Measurements from ENCODE around the gene CASTOR2.
"Not testable (repeated sequence)": the region's sequence is repeated elsewhere in the genome, so short reads cannot be mapped to it uniquely, and the experiment has no call there.

Gene CASTOR2

GRCh38 chr7:74931563-74932328, 32.8 kb upstream of the CASTOR2 start:
- H3K4me3 ChIP-seq (ENCODE audit: low read length in 2 of 2); H2AK5ac ChIP-seq (ENCODE audit: low read depth, low read length); H2BK12ac ChIP-seq (ENCODE audit: low read length); H3K79me1 ChIP-seq (ENCODE audit: low read depth, low read length); H3K9ac ChIP-seq (ENCODE audit: low read depth, low read length, poor library complexity); H3K14ac ChIP-seq (ENCODE audit: low read length); H3K27me3 ChIP-seq (ENCODE audit: control insufficient read depth in 3 of 3, insufficient read depth in 3 of 3, low read depth in 1 of 3, low read length in 3 of 3); H3K4ac ChIP-seq (ENCODE audit: low read length); DNase-seq (ENCODE audit: low spot score); H3K18ac ChIP-seq (ENCODE audit: low read length); H2AFZ ChIP-seq (ENCODE audit: low read length); H3K27ac ChIP-seq (replicated peaks; ENCODE audit: low read length); H4K8ac ChIP-seq (ENCODE audit: low read depth, low read length); H2BK5ac ChIP-seq (ENCODE audit: low read length); H3K9me3 ChIP-seq (replicated peaks in 1 of 2; ENCODE audit: control insufficient read depth in 2 of 2, insufficient read depth in 1 of 2, low read depth in 1 of 2, low read length in 2 of 2); H3K36me3 ChIP-seq (replicated peaks in 1 of 2; ENCODE audit: control insufficient read depth in 2 of 2, insufficient read depth in 2 of 2, low read length in 2 of 2); H3K23ac ChIP-seq (ENCODE audit: low read depth, low read length, poor library complexity); H2BK120ac ChIP-seq (ENCODE audit: low read depth, low read length); H2BK15ac ChIP-seq (ENCODE audit: low read length); H4K91ac ChIP-seq (ENCODE audit: low read depth, low read length, poor library complexity); H3K4me2 ChIP-seq (ENCODE audit: insufficient read depth, low read length, poor library complexity, severe bottlenecking); H3K4me1 ChIP-seq (ENCODE audit: control insufficient read depth in 2 of 2, insufficient read depth in 1 of 2, low read depth in 1 of 2, low read length in 2 of 2): not testable (repeated sequence)
- no CpG with 5 or more reads among the region's 6 CpGs for WGBS, 2 donors (ENCODE audit: extremely low coverage in 2 of 2, insufficient read length in 2 of 2, insufficient replicate concordance in 1 of 2)

- H3K79me1 ChIP-seq (ENCODE audit: low read depth, low read length); DNase-seq (ENCODE audit: low spot score); H3K27ac ChIP-seq (replicated peaks; ENCODE audit: low read length); H4K91ac ChIP-seq (ENCODE audit: low read depth, low read length, poor library complexity); H3K9ac ChIP-seq (ENCODE audit: low read depth, low read length, poor library complexity); H3K4ac ChIP-seq (ENCODE audit: low read length); H3K9me3 ChIP-seq (replicated peaks in 1 of 2; ENCODE audit: control insufficient read depth in 2 of 2, insufficient read depth in 1 of 2, low read depth in 1 of 2, low read length in 2 of 2); H3K27me3 ChIP-seq (ENCODE audit: control insufficient read depth in 3 of 3, insufficient read depth in 3 of 3, low read depth in 1 of 3, low read length in 3 of 3); H4K8ac ChIP-seq (ENCODE audit: low read depth, low read length); H3K14ac ChIP-seq (ENCODE audit: low read length); H2BK15ac ChIP-seq (ENCODE audit: low read length); H3K4me1 ChIP-seq (ENCODE audit: control insufficient read depth in 2 of 2, insufficient read depth in 1 of 2, low read depth in 1 of 2, low read length in 2 of 2); H3K36me3 ChIP-seq (replicated peaks in 1 of 2; ENCODE audit: control insufficient read depth in 2 of 2, insufficient read depth in 2 of 2, low read length in 2 of 2); H3K23ac ChIP-seq (ENCODE audit: low read depth, low read length, poor library complexity); H3K4me2 ChIP-seq (ENCODE audit: insufficient read depth, low read length, poor library complexity, severe bottlenecking); H3K18ac ChIP-seq (ENCODE audit: low read length); H3K4me3 ChIP-seq (ENCODE audit: low read length in 2 of 2); H2BK120ac ChIP-seq (ENCODE audit: low read depth, low read length); H2AK5ac ChIP-seq (ENCODE audit: low read depth, low read length); H2BK12ac ChIP-seq (ENCODE audit: low read length); H2AFZ ChIP-seq (ENCODE audit: low read length); H2BK5ac ChIP-seq (ENCODE audit: low read length): not testable (repeated sequence)
- no CpG with 5 or more reads among the region's 2 CpGs for WGBS, 2 donors (ENCODE audit: extremely low coverage in 2 of 2, insufficient read length in 2 of 2, insufficient replicate concordance in 1 of 2)
Observed at GRCh38 chr7:74939429-74939828, 25.1 kb upstream of the CASTOR2 start.

- not testable (repeated sequence) for H3K4me1 ChIP-seq (ENCODE audit: control insufficient read depth in 2 of 2, insufficient read depth in 1 of 2, low read depth in 1 of 2, low read length in 2 of 2); H2AK5ac ChIP-seq (ENCODE audit: low read depth, low read length); H3K9ac ChIP-seq (ENCODE audit: low read depth, low read length, poor library complexity); H2BK12ac ChIP-seq (ENCODE audit: low read length); H3K23ac ChIP-seq (ENCODE audit: low read depth, low read length, poor library complexity); DNase-seq (ENCODE audit: low spot score); H3K36me3 ChIP-seq (replicated peaks in 1 of 2; ENCODE audit: control insufficient read depth in 2 of 2, insufficient read depth in 2 of 2, low read length in 2 of 2); H2BK120ac ChIP-seq (ENCODE audit: low read depth, low read length); H2BK5ac ChIP-seq (ENCODE audit: low read length); H3K4me3 ChIP-seq (ENCODE audit: low read length in 2 of 2); H3K4ac ChIP-seq (ENCODE audit: low read length); H3K14ac ChIP-seq (ENCODE audit: low read length); H3K9me3 ChIP-seq (replicated peaks in 1 of 2; ENCODE audit: control insufficient read depth in 2 of 2, insufficient read depth in 1 of 2, low read depth in 1 of 2, low read length in 2 of 2); H3K18ac ChIP-seq (ENCODE audit: low read length); H3K79me1 ChIP-seq (ENCODE audit: low read depth, low read length); H2AFZ ChIP-seq (ENCODE audit: low read length); H4K8ac ChIP-seq (ENCODE audit: low read depth, low read length); H3K4me2 ChIP-seq (ENCODE audit: insufficient read depth, low read length, poor library complexity, severe bottlenecking); H3K27me3 ChIP-seq (ENCODE audit: control insufficient read depth in 3 of 3, insufficient read depth in 3 of 3, low read depth in 1 of 3, low read length in 3 of 3); H2BK15ac ChIP-seq (ENCODE audit: low read length); H4K91ac ChIP-seq (ENCODE audit: low read depth, low read length, poor library complexity); H3K27ac ChIP-seq (replicated peaks; ENCODE audit: low read length)
- no CpG with 5 or more reads among the region's 9 CpGs for WGBS, 2 donors (ENCODE audit: extremely low coverage in 2 of 2, insufficient read length in 2 of 2, insufficient replicate concordance in 1 of 2)
Observed at GRCh38 chr7:74941302-74942069, 23.0 kb upstream of the CASTOR2 start.

- not testable (repeated sequence) for H2BK15ac ChIP-seq (ENCODE audit: low read length); H3K4me2 ChIP-seq (ENCODE audit: insufficient read depth, low read length, poor library complexity, severe bottlenecking); H3K4ac ChIP-seq (ENCODE audit: low read length); H3K9ac ChIP-seq (ENCODE audit: low read depth, low read length, poor library complexity); H2BK12ac ChIP-seq (ENCODE audit: low read length); DNase-seq (ENCODE audit: low spot score); H3K36me3 ChIP-seq (replicated peaks in 1 of 2; ENCODE audit: control insufficient read depth in 2 of 2, insufficient read depth in 2 of 2, low read length in 2 of 2); H3K79me1 ChIP-seq (ENCODE audit: low read depth, low read length); H3K27ac ChIP-seq (replicated peaks; ENCODE audit: low read length); H3K23ac ChIP-seq (ENCODE audit: low read depth, low read length, poor library complexity); H3K4me1 ChIP-seq (ENCODE audit: control insufficient read depth in 2 of 2, insufficient read depth in 1 of 2, low read depth in 1 of 2, low read length in 2 of 2); H2BK5ac ChIP-seq (ENCODE audit: low read length); H3K18ac ChIP-seq (ENCODE audit: low read length); H2AFZ ChIP-seq (ENCODE audit: low read length); H2AK5ac ChIP-seq (ENCODE audit: low read depth, low read length); H3K4me3 ChIP-seq (ENCODE audit: low read length in 2 of 2); H3K27me3 ChIP-seq (ENCODE audit: control insufficient read depth in 3 of 3, insufficient read depth in 3 of 3, low read depth in 1 of 3, low read length in 3 of 3); H4K91ac ChIP-seq (ENCODE audit: low read depth, low read length, poor library complexity); H2BK120ac ChIP-seq (ENCODE audit: low read depth, low read length); H4K8ac ChIP-seq (ENCODE audit: low read depth, low read length); H3K14ac ChIP-seq (ENCODE audit: low read length); H3K9me3 ChIP-seq (replicated peaks in 1 of 2; ENCODE audit: control insufficient read depth in 2 of 2, insufficient read depth in 1 of 2, low read depth in 1 of 2, low read length in 2 of 2)
- WGBS, 2 donors (ENCODE audit: extremely low coverage in 2 of 2, insufficient read length in 2 of 2, insufficient replicate concordance in 1 of 2), result no CpG with 5 or more reads among the region's 4 CpGs
Observed at GRCh38 chr7:74943923-74944322, 20.6 kb upstream of the CASTOR2 start.

Measured in neuronal stem cell (in vitro differentiated cells).